Bronchial epithelial cell (primary cell): ENCODE measurements around the gene IFT27. TPM values are rescaled to one million over a fixed set of nuclear protein-coding genes. Genes with fewer than 3 reads are reported as not detected.

Source experiments
- DNase-seq: peaks from one replicate; pipeline ENCODE4 v3.0.0-alpha.2; 2010; ENCODE audit warnings: low read depth
- FAIRE-seq: peaks from 2 replicates; lab custom pipeline; 2011; peaks lifted over from hg19 to GRCh38; lab: Jason Lieb, UNC
- H3K27me3 ChIP-seq: 2 replicates; pipeline ENCODE4 v1.5.1; 2011; ENCODE audit warnings: low read length; ENCODE audit not compliant: control insufficient read depth, insufficient read depth
- H3K36me3 ChIP-seq: 2 replicates; pipeline ENCODE4 v1.5.1; 2011; ENCODE audit warnings: low read length; ENCODE audit not compliant: control insufficient read depth, insufficient read depth
- H3K4me3 ChIP-seq: 2 replicates; pipeline ENCODE4 v1.5.1; 2011; ENCODE audit warnings: mild to moderate bottlenecking, low read depth, low read length, control low read depth
- total RNA-seq: library from RNA; depleted of rRNA; stranded (reverse); fragments of >200 nt; gene quantifications from 2 replicates; pipeline ENCODE4 v1.2.1, GENCODE V29; 2014
- TF ChIP-seq, protein P1 (sequence below): IDR thresholded peaks from 2 replicates; pipeline ENCODE4 v1.5.1; 2011; ENCODE audit warnings: mild to moderate bottlenecking, moderate library complexity, low read length, control low read depth, inconsistent platforms; ENCODE audit not compliant: insufficient read depth, severe bottlenecking

Gene IFT27
- total RNA-seq, 1 donor from 2014 or later: 10.8 TPM

DNA sequence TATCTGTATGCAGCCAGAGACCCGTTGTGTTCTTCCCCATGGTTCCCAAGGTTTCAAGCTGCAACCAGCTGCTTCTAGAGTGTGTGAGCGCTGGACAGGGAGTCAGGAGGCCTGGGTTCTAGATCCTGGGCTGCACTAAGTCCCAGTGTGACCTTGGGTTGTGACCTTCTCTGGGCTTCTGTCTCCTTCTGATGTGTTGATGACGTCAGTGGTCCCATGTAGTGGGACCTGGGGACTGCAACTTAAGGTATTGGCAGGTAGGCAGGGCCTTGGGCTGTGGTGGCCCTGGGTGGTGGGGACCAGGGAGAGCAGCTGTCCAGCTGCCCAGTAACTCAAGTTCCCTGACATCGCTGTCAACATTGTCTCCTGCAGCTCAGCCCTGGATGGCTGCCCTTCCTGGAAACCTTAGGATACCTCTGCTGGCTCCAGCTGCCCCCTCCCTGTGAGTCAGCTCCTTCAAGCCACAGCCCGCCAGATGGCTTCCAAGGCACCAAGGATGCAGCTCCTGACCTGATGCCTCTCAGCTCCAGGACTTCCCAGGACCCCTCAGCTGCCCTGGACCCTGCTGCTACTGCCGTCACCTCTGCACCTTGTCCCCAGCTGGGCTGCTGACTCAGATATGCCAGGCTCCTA is 42.2 kb upstream of the IFT27 start:
- H3K36me3 ChIP-seq: no peaks in the 10 kb centered on the region
- H3K4me3 ChIP-seq: no peak overlapping the region
- TF ChIP-seq, protein P1, sequence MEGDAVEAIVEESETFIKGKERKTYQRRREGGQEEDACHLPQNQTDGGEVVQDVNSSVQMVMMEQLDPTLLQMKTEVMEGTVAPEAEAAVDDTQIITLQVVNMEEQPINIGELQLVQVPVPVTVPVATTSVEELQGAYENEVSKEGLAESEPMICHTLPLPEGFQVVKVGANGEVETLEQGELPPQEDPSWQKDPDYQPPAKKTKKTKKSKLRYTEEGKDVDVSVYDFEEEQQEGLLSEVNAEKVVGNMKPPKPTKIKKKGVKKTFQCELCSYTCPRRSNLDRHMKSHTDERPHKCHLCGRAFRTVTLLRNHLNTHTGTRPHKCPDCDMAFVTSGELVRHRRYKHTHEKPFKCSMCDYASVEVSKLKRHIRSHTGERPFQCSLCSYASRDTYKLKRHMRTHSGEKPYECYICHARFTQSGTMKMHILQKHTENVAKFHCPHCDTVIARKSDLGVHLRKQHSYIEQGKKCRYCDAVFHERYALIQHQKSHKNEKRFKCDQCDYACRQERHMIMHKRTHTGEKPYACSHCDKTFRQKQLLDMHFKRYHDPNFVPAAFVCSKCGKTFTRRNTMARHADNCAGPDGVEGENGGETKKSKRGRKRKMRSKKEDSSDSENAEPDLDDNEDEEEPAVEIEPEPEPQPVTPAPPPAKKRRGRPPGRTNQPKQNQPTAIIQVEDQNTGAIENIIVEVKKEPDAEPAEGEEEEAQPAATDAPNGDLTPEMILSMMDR: no peak
- H3K27me3 ChIP-seq: peaks cover 38% of the 10 kb centered on the region
- FAIRE-seq (no peak), DNase-seq (peak; percentile 26)

DNA sequence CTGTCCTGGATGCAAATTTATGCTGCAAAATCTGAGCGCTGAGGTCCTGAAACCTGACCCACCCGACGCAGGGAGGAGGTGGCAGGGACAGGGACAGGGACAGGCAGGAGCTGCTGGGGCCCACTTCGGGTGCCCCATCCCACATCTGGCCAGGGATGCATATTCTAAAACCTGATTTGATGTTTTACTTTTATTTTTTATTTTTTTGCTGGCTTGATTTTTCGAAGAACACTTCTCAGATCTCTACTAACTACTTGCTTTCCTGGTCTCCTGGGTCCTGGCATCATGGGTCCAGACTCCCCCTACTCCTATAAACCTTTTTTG is 41.6 kb upstream of the IFT27 start:
- Histone ChIP-seq H3K36me3 (no peaks in the 10 kb centered on the region), H3K27me3 (peaks cover 36% of the 10 kb centered on the region), H3K4me3 (no peak overlapping the region)
- FAIRE-seq (no peak), DNase-seq (no peak)
- TF ChIP-seq, protein P1: no peak

DNA sequence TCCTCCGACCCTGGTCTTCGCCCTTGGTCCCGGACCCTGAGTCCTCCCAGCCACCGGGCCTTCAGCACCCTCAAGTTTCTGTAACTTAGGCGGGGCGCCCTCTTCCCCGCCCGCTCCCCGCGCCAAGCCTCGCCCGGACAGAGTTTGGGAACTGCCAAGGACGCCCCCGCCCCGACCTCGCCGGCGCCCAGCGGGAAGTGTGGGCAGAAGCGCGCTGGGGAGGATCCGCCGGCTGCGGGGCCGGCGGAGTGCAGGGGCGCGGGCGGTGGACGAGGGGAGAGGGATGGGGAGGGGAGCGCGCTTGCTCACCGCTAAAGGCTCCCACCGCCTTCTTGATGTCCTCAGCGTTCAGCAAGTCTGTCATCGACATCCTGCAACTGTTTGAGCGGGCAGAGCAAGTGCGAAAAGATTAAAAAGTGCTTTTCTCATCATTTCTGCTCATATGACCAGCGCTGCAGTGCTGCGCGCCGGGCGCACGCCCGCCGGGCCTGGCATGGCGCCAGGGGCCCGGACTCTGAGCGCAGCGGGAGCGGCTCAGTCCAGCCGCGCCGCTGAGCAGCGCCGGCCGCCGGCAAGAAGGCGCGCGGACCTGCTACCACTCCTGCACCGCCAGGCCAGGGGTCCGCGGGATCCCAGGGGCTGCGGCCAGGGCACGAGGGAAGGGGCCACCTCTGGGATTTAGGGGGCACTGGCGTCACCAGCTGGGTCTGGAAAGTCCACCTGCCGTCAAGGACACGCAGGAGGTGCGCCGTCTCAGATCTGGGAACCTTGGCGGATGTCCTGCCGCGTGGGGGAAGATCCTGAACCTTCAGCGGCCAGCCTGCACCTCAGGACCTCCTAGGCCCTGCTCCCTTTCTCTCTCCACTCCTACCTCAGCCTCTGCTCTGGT is 41.0 kb upstream of the IFT27 start, which contains the start of gene PVALB:
TSS of gene PVALB (minus strand) at position 400 of the 889 bp plus-strand sequence. CDS start at position 370, 30 bp downstream.
- no peak within 1 kb of the TSS for H3K4me3 ChIP-seq
- DNase-seq (no peak), FAIRE-seq (no peak)
- no peaks in the 10 kb centered on the region for H3K36me3 ChIP-seq
- TF ChIP-seq, protein P1: no peak
- peaks cover 36% of the 10 kb centered on the region for H3K27me3 ChIP-seq

DNA sequence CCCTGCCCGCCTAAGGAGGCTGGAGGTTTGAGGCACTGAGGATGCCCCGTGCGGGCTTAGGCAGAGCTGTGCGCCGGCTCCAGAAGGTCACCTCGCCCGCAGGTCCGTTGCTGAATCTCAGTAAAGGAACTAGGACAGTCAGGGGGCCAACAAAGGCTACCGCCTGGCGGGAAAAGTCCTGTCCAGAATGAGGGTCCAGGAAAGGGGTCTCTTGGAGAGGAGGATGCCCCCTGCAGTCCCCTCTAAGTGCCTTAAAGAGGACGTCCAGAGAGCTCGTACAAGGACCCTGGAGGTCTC is 40.4 kb upstream of the IFT27 start:
- no peak for FAIRE-seq
- DNase-seq: no peak
- TF ChIP-seq, protein P1: no peak
- Histone ChIP-seq H3K27me3 (peaks cover 36% of the 10 kb centered on the region), H3K36me3 (no peaks in the 10 kb centered on the region), H3K4me3 (no peak overlapping the region)

DNA sequence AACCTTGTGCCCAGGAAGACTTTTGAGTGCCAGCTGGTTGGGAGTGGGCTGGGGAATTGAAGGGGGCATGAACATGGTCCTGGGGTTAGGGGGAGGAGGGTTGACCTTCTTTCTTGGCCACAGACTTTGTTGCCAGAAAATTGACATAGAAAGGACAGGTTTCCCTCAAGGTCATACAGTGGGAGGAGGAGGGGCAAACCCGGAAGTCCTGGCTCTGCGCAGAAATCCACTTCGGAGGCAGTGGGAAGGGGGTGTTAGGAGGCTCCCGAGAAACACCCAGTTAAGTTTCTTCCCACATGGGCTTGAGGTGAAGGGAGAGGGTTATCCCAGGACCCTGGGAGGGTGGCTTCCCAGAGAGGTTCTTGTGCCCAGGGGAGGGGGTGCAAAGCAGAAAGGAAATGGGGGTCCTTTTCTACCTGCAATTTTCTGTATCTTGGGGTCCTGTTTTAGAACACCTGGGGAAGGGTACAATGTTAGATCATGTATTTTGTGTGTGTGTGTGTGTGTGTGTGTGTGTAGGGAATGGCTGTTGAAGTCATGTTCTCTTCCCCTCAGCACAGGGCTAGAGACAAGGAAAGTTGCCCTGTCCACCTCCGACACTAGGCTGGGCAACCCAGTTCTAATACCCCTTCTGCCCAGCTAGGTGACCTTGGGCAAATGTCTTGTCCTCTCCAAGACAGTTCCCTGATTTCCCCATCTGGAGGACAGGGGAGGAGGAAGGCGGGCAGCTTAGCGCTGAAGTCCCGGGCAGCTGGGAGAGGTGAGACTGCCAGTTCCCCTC is 39.8 kb upstream of the IFT27 start:
- TF ChIP-seq, protein P1: no peak
- DNase-seq (no peak), FAIRE-seq (no peak)
- H3K36me3 ChIP-seq: no peaks in the 10 kb centered on the region
- peaks cover 36% of the 10 kb centered on the region for H3K27me3 ChIP-seq
- no peak overlapping the region for H3K4me3 ChIP-seq
